Measurements from ENCODE around the gene RALY.

The RALY gene

DNA sequence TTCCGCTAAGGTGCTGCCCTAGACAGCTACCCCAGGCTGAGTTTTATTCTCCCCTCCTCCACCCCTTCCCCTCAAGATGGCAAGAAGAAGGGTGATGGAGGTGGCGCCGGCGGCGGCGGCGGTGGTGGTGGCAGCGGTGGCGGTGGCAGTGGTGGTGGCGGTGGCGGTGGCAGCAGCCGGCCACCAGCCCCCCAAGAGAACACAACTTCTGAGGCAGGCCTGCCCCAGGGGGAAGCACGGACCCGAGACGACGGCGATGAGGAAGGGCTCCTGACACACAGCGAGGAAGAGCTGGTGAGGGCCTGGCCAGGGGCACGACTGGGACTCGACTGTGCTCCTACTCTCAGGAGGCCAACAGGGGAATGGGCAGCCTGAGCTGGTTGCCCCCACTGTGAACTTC, 83.2 kb downstream of the RALY start:
- no peak for DNase-seq (ENCODE audit: low spot score)

DNA sequence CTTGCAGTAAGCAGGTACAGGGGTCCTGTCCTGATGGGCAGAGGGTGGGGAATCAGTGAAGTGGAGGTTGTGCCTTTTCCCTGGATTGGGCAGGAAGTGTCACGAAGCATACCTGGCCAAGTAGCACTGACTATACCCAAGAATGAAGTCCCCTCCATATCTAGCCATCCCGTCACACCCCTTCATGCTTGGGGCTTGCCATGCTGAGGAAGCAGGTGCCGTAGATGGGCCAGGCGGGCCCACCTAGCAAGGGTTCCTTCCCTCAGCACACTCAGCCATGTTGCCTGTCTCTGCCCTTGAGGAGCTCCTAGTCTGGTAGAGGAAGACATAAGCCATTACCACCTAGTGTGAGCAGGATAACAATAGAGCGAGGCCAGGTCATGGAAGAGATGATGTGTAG, 84.8 kb downstream of the RALY start:
- no peak for DNase-seq (ENCODE audit: low spot score)

DNA sequence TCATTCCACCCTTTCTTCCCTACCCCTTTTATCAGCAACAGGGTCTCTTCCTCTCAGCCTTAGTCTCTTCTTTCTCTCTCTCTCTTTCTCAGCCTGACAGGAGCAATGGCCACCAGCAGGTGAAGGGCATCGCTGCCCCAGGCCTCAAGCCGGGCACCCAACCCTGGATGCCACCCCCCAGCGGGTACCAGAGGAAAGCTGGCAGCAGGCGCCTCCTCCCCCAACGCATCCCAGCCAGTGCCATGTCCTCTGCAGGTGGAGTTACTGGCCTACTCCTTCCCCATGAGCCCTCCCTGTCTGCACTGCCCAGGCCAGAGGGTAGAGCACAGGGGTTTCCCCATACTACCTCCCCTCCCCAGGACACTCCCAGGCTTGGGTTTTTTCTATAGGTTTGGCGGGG, 86.1 kb downstream of the RALY start:
- no peak for DNase-seq (ENCODE audit: low spot score)

GRCh38 chr20:34082232-34082887, 88.6 kb downstream of the RALY start:
- DNase-seq (ENCODE audit: low spot score), result no peak

- peak; percentile 97 for DNase-seq (ENCODE audit: low spot score)
Observed at GRCh38 chr20:34083137-34083536, 89.4 kb downstream of the RALY start.

DNA sequence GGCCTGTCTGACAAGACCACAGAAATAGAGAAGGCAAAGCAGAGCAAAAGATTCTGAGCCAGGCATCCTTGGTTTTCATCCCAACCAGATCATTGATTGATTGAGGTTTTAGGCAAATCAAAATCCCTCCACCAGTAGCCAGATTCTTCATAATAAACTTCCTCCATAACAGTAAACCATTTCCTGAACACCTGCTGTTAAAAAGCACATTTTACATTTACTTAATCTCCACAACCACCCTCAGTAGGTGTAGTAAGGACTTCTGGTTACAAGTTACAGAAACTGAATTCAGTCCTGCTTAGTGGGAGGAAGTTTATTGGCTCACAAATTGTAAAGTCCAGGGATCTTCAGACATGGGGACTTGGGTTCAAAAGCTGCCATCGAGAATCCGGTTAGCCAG, 90.1 kb downstream of the RALY start:
- no peak for DNase-seq (ENCODE audit: low spot score)

DNA sequence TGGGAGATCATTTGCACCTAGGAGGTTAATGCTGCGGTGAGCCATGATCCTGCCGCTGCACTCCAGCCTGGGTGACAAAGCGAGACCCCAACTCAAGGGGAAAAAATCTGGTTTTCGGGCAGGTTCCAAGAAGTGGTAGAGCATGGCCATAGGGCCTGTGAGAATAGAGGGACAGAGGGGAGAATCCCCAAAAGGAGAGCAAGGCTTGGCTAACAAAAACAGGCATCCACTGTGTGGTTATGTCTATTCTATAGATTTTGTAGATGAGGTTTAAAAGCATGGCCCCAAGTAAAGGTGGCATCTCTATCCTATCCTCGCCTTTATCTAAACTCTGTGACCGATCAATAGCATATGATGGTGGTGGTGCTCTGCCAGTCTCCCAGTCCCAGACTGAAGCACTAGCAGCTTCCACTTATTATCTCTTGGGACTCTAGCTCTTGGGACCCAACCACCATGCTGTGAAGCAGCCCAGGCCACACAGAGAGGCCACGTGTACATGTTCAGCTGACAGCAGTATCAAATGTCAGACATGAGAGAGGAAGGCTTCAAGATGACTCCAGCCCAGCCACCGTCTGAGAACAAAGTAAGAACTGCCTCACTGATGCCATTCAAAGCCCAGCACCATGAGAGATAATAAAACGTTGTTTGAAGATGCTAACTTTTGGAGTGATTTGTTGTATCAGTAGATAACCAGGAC, 90.7 kb downstream of the RALY start:
- no peak for DNase-seq (ENCODE audit: low spot score)

DNA sequence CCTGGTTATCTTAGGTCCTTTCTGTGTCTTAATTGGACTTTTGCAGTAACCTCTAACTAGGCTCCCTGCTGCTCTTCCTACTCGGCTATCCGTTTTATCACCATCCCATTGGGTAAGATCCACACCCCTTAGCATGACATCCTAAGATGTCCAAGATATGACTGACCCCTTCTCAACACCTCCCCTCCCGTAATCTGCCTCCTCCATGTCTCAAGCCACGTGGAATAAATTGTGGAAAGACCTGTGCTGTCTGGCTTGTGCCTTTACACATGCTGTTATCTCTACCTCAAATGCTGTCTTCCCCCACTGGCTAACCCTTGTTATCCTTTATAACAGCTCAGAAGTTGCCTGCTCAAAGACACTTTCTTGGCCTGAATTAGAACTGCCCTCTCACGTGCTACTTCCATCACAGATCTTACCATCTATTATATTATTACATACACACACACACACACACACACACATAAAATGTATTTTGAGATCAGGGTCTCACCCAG, 91.9 kb downstream of the RALY start:
- DNase-seq (ENCODE audit: low spot score), result peak; percentile 64

GRCh38 chr20:34088305-34089174, 94.8 kb downstream of the RALY start:
- DNase-seq (ENCODE audit: low spot score), result no peak

- no peak for DNase-seq (ENCODE audit: low spot score)
Observed at GRCh38 chr20:34089175-34089479, 95.4 kb downstream of the RALY start.

DNA sequence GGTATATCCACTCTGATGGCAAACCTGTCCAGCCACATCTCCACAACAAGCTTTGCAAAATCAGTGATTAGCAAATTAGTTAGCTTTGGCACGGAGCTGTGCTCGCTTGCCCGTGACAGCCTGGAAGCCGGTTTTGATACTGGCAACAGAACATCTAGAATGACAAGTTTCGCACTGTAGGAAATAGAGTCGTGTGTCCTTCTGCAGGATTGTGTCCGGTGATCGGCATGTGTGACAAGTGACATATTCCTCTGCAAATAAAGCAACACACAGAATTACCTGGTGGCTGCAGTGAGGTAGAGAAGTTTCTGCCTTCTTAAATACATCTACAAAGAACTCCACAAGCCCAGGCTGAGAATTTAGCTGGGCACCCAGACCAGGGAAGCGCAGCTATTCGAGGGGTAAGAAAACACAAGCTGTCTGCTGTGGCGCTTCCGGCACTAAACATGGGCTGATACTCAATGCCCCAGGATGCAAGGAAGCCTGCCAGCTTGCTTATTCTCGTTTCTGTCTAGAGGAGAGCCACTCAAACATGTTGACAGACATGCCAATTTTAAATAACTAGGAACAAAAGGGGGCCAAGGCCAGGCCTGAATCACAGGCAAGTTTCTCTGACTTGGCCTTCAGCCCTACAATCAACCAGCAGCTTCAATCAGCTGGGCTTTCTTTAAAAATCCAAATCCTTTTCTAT, 96.1 kb downstream of the RALY start:
- no peak for DNase-seq (ENCODE audit: low spot score)

DNA sequence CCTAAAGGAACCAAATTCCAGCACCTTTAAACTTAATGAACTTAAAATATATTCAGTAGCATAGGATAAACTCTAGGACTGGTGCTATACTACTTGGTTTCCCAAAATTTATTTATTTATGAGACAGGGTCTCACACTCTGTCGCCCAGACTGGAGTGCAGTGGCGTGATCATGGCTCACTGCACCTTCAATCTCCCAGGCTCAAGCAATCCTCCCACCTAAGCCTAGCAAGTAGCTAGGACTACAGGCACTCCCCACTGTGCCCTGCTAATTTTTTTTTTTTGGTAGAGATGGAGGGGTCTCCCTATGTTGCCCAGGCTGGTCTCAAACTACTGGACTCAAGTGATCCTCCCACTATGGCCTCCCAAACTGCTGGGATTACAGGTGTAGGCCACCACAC, 96.9 kb downstream of the RALY start:
- DNase-seq (ENCODE audit: low spot score), result no peak

GRCh38 chr20:34091637-34092200, 98.0 kb downstream of the RALY start:
- no peak for DNase-seq (ENCODE audit: low spot score)

GRCh38 chr20:34093895-34094294, 100.2 kb downstream of the RALY start:
- no peak for DNase-seq (ENCODE audit: low spot score)

DNA sequence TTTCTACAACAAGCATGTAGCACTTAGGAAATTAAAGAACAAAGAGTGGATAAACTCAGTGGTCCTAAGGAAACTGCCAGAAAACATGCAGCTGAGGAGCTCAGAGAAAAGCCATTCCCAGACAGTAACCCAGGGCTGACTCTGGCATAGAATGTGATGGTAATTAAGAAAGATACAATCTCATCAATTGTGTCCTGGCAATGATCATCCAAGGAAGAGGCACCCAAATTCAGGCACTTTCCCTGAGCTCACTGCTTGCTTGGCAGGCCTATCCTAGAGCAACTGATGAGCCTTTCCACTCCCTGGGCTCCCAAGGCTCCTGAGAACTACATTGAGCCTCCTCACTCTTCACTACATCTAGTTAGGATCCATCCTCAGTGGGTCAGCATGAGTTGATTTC, 102.1 kb downstream of the RALY start:
- DNase-seq (ENCODE audit: low spot score), result no peak

GRCh38 chr20:34096699-34097444, 103.2 kb downstream of the RALY start:
- no peak for DNase-seq (ENCODE audit: low spot score)

GRCh38 chr20:34098570-34098969, 104.9 kb downstream of the RALY start:
- no peak for DNase-seq (ENCODE audit: low spot score)

GRCh38 chr20:34099675-34100074, 106.0 kb downstream of the RALY start:
- DNase-seq (ENCODE audit: low spot score), result no peak

GRCh38 chr20:34100576-34100975, 106.9 kb downstream of the RALY start:
- DNase-seq (ENCODE audit: low spot score), result no peak

DNA sequence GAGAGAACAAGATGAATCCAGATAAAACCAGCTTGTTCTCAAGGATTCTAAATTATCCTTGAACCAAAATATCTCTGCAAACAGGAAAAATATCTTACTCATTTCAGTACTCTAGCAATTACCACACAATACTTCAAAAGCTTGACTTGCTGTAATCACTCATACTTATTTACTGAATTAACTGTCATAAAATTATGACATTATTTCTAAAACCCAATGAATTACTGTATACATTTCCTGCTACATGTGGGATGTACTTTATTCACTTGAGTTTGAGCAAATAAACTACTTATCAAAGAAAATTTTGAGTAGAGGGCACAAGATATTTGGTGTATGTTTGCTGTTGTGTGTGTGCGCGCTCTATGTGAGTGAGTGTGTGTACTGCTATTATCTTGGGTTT, 108.6 kb downstream of the RALY start:
- DNase-seq (ENCODE audit: low spot score), result no peak

GRCh38 chr20:34104059-34104458, 110.3 kb downstream of the RALY start:
- DNase-seq (ENCODE audit: low spot score), result no peak

Data from hematopoietic multipotent progenitor cell treated with erythropoietin and hydrocortisone succinate and interleukin-3 and kit ligand, for 17 days (in vitro differentiated cells).